NCI-H146 treated with DMSO at 0.1 percent for 48 hours (cell line): ENCODE results near the gene PRKAR1B.

ENCODE experiments used
- DNase-seq: peaks from one replicate; lab custom pipeline; 2025; ENCODE audit not compliant: unreplicated experiment; lab: John Stamatoyannopoulos, UW

PRKAR1B gene

GRCh38 chr7:594212-594913 is 132.7 kb downstream of the PRKAR1B start:
- no peak for DNase-seq

GRCh38 chr7:593324-594115 is 133.6 kb downstream of the PRKAR1B start:
- no peak for DNase-seq

- no peak for DNase-seq
These were observed 135.0 kb downstream of the PRKAR1B start for GRCh38 chr7:591856-592628.

GRCh38 chr7:590731-591551 is 136.1 kb downstream of the PRKAR1B start:
- DNase-seq, result no peak

GRCh38 chr7:589781-590575 is 137.1 kb downstream of the PRKAR1B start:
- DNase-seq, result no peak

- DNase-seq, result no peak
These were observed 139.3 kb downstream of the PRKAR1B start for GRCh38 chr7:587767-588166.

GRCh38 chr7:586494-586893 is 140.6 kb downstream of the PRKAR1B start:
- DNase-seq, result no peak

GRCh38 chr7:585873-586272 is 141.2 kb downstream of the PRKAR1B start:
- no peak for DNase-seq

- DNase-seq, result no peak
These were observed 141.8 kb downstream of the PRKAR1B start for GRCh38 chr7:585229-585711.

GRCh38 chr7:584820-585219 is 142.3 kb downstream of the PRKAR1B start:
- no peak for DNase-seq

- no peak for DNase-seq
These were observed 143.0 kb downstream of the PRKAR1B start for GRCh38 chr7:584122-584465.

GRCh38 chr7:583410-584121 is 143.5 kb downstream of the PRKAR1B start:
- DNase-seq, result no peak

GRCh38 chr7:582931-583330 is 144.2 kb downstream of the PRKAR1B start:
- no peak for DNase-seq

- no peak for DNase-seq
These were observed 144.8 kb downstream of the PRKAR1B start for GRCh38 chr7:582081-582835.

- no peak for DNase-seq
These were observed 148.7 kb downstream of the PRKAR1B start for GRCh38 chr7:578386-578785.

GRCh38 chr7:577741-578370 is 149.2 kb downstream of the PRKAR1B start:
- no peak for DNase-seq

GRCh38 chr7:577278-577665 is 149.8 kb downstream of the PRKAR1B start:
- DNase-seq, result no peak
